Eye (tissue), 1 donor: Measurements from ENCODE around the gene HMX1.

ENCODE experiments used
- DNase-seq: peaks from one replicate; pipeline ENCODE4 v3.0.0-alpha.2; 2015

The HMX1 gene

GRCh38 chr4:8909548-8909947 is 37.9 kb upstream of the HMX1 start:
- DNase-seq = no peak

- no peak for DNase-seq
Observed at GRCh38 chr4:8908206-8908893, 36.7 kb upstream of the HMX1 start.

DNA sequence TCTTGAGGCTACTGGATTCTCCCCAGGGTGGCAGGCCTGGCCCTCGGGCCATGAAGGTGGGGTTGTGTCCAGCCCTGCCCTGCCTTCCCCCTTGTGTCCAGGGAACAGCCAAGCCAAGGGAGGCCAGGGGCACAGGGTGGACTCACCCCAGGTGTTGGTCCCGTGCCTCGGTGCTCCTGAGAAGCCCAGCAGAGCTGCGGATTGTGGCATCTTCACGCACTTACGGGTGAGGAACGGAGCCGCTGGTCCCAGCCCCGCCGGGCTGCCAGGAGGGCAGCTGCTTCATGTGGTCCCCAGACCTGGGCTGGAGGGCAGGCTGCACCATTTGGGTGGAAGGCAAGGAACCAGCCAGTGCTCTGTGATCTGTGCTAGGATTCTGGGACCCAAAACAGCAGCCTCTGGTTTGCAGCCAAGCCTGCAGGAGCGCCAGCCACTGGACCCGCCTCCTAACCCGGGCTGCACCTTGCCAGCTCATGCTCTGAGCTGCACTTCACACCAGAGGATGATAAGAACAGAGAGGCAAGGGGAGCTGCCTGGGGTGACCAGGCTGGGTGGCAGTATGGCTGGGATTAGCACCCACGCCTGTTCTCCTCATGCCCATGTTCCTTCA is 36.1 kb upstream of the HMX1 start:
- no peak for DNase-seq

DNA sequence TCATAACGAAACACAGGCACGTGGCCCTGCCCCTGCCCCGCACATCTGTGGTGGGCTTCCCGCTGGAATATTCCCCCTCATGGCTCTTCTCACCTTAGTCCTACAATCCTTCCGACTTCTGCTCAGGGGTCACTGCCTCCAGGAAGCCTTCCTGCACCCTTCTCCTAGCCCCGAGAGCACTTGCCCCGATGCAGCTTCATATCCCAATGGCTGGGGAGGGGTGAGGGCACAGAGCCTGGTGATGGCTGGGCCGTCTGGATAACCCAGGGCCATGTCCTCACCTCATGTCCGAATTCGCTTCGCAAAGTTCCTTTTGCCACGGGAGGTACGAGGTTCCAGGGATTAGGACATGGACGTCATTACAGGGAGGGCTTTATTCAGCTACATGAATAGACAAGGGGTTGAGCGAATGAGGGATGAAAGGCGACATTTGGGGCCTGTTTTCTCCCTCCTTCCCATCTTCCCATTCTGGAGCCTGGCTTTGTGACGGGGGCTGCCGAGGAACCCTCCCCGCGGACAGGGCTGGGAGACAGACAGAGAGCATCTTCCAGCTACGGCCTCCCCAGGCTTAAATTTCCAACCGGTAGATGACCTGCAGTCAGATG is 35.5 kb upstream of the HMX1 start:
- no peak for DNase-seq

DNA sequence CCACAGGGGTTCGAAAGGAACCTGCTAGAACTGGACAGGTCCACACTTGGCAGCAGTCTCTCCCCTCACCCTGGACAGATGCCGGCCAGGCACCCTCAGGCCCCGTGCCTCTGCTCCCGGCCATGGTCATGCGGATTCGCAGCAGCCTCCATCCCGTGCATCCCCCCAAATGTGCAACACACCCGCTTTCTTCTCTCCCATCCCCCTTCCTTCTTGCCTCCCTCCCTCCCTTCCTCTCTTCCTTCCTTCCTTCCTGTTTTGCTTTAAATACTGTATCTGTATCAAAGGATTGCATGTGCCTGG is 35.0 kb upstream of the HMX1 start:
- DNase-seq = no peak

- DNase-seq = no peak
Observed at GRCh38 chr4:8905773-8906667, 34.4 kb upstream of the HMX1 start.

GRCh38 chr4:8905226-8905772 is 33.7 kb upstream of the HMX1 start:
- DNase-seq = no peak

- no peak for DNase-seq
Observed at GRCh38 chr4:8904666-8905065, 33.0 kb upstream of the HMX1 start.

- no peak for DNase-seq
Observed at GRCh38 chr4:8904041-8904501, 32.4 kb upstream of the HMX1 start.

DNA sequence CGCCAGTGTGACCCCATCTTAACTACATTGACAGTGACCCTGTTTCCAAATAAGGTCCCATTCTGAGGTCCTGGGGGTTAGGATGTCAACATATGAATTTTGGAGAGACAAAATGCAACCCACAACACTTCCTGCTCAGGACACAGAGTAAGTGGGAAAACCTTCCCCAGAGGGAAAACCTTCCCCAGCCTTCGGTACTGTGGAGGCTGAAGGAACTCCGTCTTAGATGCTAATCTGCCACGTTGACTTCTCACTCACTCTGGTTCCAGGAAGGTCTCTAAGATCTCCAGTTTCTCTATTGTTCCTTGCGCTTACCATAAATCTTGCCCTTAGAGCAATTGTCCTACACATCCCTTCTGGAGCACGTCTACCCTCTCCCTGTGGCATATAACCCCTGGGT is 29.7 kb upstream of the HMX1 start:
- DNase-seq = no peak

GRCh38 chr4:8900588-8900987 is 28.9 kb upstream of the HMX1 start:
- DNase-seq = no peak

DNA sequence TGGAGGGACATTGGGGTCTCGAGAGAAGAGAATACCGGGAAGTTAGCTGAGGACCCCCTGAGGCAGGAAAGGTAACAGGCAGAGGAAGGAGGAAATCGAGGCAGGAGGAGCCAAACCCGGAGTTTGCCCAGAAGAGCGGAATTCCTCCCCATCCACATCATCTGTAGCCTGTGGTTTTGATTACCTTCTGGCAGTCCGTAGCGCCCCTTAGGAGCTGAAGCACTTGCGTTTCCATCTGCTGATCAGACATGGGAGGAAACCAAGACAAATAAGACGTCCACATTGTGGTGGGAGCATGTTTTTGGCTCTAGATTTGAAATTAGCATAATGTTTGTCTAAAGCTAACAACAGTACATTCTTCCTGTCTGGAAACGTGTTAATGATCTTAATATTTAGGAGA is 26.8 kb upstream of the HMX1 start:
- DNase-seq = peak; percentile 84

- DNase-seq = peak; percentile 33
Observed at GRCh38 chr4:8897251-8898167, 25.9 kb upstream of the HMX1 start.

DNA sequence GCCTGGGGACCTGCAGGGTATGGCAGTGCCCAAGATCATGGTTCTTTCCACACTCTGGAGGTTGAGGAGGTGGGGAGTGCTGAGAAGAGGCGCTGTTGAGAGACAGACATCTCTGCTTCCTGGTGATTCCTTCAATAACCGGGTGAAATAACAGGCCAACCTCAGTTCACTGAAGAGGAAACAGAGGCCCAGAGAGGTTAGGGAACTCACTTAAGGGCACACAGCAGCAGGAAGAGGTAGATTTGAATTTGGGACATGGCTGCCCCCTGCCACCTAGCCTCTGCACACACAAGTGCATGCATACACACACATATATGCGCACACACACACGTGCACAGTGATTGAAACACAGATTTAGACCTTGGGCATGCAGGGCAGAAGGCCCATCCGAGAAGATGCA is 24.9 kb upstream of the HMX1 start:
- no peak for DNase-seq

- no peak for DNase-seq
Observed at GRCh38 chr4:8896071-8896470, 24.4 kb upstream of the HMX1 start.

DNA sequence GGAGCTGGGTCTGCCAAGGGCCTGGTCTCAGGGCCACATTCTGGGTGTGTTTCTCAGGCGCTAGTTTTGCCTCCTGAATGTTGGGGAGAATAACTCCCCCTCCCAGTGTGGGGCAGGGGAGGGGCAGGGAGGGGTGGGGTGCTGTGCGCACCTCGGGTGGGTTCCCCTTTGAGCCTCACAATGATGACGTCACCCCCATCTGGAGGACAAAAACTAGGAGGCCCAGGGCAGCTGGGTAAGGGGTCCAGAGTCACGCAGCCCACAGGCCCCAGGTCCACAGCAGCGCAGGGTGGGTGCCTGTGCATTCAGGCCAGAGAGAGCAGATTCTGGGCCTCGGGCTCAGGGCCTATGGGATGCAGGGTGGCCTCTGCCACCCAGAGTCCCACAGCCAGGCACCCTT is 23.7 kb upstream of the HMX1 start:
- no peak for DNase-seq

- DNase-seq = no peak
Observed at GRCh38 chr4:8894424-8894816, 22.8 kb upstream of the HMX1 start.

GRCh38 chr4:8893624-8894423 is 22.2 kb upstream of the HMX1 start:
- DNase-seq = peak; percentile 72

DNA sequence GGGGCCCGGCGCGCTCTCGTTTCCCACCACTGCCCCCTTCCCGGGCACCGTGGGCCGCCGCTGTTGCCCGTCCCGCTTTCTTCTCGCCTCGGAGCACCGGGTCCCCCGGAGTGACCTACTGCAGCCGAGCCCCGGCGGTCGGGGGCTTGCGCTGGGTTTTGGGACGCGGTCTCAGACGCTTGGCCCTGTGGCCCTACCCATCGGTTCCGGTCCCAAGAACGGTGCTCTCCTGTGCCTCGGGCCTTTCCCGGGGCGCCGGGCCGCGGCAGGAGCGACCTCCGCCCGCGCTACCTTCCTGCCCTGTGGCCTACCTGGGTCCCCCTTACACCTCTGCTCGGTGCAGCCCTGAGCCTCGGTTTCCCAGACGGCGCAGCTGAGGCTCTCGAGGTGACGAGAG is 21.6 kb upstream of the HMX1 start:
- DNase-seq = peak; percentile 52

DNA sequence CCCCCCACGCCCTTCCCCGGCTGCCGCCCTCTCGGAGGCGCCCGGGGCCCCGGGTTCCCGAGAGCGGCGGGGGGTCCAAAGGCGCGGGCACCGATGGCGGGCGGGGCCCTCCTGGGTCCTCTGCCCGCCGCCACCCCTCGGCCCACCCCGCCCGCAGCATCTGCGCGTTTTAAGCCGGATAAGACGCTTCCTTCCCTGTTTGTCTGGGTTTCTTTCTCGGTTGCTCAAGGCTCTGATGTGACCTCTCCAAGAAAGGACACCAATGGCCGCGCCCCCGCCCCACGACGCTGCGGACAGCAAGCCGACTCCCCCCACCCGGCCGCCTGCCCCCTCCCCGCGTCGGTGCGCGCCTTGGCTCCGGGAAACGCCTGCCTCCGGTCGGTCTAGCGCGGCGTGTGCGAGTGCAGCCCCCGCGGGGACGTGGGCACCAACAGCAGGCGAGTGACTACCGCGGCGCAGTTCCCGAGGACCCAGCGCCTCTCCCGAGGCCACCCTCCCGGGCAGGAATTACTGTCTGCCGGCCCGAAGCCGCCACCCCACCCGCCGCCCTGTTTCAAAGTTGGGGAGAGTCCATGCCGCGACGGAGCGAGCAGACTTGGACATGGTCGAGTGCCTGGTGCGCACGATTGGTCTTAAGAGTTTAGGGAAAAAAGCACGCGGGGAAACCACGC is 21.1 kb upstream of the HMX1 start:
- DNase-seq = peak; percentile 67
